ENCODE results near the gene HOXD11.

HOXD11 gene

DNA sequence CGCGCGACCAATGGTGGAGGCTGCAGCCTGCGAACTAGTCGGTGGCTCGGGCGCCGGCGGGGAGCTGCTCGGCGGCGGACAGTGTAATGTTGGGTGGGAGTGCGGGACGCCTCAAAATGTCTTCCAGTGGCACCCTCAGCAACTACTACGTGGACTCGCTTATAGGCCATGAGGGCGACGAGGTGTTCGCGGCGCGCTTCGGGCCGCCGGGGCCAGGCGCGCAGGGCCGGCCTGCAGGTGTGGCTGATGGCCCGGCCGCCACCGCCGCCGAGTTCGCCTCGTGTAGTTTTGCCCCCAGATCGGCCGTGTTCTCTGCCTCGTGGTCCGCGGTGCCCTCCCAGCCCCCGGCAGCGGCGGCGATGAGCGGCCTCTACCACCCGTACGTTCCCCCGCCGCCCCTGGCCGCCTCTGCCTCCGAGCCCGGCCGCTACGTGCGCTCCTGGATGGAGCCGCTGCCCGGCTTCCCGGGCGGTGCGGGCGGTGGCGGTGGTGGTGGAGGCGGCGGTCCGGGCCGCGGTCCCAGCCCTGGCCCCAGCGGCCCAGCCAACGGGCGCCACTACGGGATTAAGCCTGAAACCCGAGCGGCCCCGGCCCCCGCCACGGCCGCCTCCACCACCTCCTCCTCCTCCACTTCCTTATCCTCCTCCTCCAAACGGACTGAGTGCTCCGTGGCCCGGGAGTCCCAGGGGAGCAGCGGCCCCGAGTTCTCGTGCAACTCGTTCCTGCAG lies 15.8 kb downstream of the HOXD11 start, which contains the start of gene HOXD9:
TSS of gene HOXD9 (plus strand) at position 37 of the 728 bp plus-strand sequence. CDS start at position 87, 50 bp downstream.
- no peak for DNase-seq

DNA sequence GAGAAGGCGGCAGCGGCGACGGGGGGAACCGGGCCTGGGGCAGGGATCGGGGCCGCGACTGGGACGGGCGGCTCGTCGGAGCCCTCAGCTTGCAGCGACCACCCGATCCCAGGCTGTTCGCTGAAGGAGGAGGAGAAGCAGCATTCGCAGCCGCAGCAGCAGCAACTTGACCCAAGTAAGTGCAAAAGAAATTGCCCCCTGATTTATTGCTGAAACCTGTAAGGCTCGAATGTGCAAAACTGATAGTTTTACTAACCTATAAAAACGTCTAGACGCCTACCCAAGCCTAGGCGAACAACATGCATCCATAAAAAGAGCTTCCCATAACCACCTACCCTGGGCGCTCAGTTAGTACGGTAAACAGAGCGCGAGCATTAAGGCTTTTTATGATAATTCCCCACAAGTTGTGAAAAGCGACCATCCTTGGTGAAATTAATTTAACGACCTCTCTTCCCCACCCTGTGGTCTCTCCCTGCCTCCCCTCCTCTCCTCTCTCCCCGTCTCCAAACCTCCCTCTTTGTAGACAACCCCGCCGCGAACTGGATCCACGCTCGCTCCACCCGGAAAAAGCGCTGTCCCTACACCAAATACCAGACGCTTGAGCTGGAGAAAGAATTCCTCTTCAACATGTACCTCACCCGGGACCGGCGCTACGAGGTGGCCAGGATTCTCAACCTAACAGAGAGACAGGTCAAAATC lies 16.5 kb downstream of the HOXD11 start:
- DNase-seq: no peak

DNA sequence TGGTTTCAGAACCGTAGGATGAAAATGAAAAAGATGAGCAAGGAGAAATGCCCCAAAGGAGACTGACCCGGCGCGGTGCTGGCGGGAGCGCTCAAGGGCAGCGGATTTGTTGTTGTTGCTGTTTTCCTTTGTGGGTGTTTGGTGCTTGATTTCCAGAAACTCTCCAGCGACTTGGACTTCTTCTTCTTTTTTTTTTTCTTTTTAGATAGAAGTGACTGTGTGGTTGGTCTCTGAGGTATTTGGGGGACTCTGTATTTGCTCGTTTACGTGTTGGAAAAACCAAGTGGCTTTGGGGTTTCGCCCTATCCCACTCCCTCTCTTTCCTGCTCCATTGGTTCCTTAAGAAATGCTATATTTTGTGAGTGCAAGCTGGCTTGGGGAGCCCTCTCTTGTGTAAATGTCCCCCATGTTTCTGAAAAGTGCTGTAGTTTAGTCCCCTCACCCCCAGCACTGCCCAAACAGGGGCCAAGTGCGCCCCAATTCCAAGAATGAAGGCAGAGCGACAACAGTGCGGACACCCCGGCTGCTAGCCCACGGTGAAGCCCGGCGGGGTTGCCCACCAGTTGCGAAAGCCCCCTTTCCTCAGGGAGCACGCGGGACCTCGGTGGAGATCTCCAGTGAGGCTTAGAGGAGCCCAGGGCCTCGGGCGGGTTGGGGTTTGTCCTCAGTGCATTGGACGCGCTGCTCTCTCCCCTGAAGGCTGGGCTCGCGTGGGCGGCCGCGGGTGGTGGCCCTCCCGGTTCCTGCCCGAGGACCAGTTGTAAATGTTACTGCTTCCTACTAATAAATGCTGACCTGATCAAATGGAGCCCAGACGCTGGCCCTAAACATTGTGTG lies 17.2 kb downstream of the HOXD11 start:
- no peak for DNase-seq

- no peak for DNase-seq
Measured at GRCh38 chr2:176124947-176125771, 18.1 kb downstream of the HOXD11 start.

DNA sequence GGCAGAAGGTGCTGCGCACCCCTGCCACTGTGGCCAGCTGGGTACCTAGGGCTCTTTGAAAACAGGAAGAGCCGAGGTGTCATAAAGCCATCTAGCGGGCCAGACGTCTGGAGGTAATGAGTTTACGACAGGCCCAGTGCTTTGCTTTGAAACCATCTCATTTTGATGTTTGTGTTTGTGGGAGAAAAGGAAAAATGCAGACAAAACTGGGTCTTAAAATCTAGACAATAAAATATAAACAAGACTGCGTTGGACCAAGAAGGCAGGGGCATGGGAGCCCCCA lies 18.6 kb downstream of the HOXD11 start:
- no peak for DNase-seq

DNA sequence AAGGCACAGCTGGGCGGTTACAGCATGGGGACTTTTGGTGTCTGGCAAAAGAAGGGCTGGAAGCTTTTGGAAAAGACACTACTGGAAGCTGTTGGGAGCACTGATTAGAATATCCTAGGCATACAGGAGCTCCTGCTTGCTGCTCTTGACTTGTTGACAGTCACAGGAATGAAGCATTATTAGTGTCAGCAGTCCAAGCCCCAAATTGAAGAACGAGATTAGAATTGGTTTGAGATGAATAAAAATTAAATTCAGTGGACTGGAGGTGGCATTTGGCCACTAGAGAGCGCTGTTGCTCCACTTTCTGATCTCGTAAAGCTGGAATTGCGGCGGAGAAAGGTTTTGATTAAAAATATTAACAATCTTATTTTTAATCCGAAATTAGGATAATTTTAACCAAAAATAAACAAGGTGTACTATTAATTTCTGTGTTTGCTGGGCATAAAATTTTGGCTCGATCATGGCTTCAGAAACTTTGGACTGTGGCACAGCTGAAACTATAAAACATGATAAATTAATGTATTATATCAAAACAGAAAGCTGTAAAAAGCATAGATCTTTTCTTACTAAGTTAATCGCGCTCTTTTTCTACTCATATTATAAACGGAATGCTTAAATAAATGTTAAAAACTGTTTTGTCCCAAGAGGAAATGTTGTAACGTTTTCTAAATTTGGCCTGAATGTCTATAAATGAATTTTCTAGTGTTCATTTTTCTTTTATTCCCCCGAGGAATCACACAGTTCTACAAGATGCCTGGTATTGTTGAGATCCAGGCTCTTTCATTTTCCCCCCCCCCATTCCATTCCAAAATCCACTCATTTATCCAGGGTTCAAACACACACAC lies 20.1 kb downstream of the HOXD11 start:
- peak; percentile 75 for DNase-seq

DNA sequence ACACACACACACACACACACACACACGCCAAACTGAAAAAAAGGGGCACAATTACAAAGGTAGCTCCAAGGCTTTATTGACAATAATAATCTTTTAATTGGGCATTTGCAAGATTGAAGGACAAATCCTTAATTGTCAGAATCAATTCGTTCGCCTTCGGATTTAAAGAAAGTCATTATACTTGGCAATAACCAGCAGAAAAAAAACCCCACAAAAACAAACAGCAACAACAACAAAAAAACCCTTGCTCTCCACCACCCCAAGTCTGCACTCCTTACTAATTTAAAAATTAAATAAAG lies 20.6 kb downstream of the HOXD11 start:
- no peak for DNase-seq

DNA sequence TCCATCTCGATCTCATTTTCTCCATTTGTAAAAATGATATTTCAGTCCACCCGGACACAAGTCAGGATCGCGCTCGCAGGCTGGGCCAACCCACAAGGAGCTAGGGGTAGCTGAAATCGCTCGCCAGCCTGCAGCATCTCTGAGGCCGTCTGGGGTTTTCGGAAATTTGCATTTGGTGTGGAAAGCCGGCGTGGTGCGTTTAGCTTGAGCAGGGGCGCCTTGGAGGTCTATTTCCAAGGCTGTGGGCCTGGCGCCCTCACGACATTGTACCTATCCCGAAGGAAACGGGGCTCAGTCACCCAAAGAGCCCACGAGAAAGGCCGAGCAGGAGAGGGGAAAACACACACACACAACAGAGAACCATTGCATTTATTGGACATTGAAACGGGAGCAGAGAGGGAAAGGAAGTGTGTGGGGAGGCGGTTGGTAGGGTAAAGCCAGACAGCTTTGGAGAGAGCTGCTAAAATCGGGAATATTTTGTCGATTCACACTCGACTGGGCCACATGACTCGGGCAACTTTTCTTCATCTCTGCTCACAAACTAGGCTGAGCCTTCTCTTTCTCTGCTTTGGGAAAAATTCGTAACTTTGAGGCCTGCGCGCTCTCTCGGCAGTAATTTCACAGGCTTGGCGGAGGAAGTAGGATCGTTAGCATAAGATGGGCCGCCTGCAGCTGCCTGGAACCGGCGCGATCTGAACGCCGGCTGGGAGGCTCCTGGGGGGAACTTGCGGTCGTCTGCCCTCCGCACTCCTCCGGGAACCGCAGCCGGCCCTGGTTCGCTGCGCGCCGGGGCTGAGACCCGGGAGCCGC lies 21.3 kb downstream of the HOXD11 start:
- DNase-seq: peak; percentile 63

DNA sequence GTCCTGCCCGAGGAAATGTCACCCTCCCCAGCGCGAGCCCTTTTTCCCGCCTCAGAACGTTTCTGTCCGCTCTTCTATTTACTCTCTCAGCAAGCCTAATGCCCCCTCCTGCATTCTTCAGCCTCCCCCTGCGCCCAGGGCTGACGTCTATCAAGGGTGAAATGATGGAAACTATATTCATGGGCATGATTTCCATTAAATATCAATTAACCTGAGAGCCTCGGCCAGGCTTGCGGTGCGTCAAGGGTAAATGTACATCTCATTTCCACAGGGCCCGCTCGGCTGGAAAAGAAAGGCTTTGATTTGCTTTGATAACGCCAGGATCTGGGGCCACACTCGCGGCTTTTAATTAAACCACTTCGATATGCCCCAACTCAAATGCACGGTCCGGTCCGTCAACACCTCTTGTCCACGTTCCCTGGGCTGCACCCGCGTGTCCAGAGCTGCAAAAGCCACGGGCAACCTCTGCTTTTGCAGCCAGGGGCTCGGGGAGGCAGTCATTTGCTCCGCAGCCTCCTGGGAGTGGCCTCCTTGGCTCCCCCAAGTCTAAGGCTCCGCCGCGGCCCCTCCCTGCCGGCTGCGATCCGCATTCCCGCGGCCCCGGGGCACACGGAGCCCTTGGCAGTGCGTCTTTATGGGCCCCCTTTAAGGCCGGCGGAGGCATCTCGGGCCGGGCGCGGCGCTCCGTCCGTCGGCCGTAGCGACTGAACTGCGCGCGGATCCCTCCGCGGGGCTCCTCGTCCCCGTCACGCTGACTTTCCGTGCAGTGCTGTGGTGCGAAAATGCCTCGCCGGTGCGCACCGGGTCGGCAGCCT lies 22.1 kb downstream of the HOXD11 start, which contains the start of gene HOXD8:
TSS of gene HOXD8 (plus strand) at position 724 of the 815 bp plus-strand sequence. CDS start 662 bp downstream, outside the sequence.
- DNase-seq: peak; percentile 95

DNA sequence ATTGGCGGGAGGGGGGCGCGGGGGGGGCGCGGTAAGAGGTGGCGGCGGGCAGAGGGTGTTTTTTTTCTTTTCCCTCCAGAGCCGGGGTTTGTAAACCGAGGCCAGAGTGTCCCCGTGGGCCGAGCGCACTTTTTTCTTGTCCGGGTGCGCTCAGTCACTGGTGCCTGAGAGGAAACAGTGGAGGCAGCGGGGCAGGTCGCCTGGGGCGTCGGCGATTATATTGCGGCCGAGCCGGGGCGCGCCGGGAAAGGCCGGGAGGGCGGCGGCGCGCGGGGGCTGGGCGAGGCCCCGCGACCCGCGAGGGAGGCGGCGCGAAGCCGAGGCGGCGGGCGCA lies 22.7 kb downstream of the HOXD11 start:
- no peak for DNase-seq

DNA sequence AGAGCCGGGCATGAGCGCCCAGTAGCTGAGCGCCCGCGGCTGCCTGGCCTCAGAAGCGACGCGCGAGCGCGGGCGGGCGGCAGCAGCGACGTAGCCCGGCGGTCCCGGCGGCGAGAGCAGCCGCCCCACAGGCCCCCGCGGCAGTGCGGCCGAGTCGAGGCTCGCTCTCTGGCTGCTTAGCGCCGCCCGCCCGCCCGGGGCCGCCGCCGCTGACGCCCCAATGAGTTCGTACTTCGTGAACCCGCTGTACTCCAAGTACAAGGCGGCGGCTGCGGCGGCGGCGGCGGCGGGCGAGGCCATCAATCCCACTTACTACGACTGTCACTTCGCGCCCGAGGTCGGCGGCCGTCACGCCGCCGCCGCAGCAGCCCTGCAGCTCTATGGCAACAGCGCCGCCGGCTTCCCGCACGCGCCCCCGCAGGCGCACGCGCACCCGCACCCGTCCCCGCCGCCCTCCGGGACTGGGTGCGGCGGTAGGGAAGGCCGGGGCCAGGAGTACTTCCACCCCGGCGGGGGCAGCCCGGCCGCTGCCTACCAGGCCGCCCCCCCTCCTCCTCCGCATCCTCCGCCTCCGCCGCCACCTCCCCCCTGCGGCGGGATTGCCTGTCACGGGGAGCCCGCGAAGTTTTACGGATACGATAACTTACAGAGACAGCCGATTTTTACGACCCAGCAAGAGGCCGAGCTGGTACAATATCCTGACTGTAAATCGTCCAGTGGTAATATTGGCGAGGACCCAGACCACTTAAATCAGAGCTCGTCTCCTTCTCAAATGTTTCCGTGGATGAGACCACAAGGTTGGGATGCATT lies 23.3 kb downstream of the HOXD11 start:
- peak; percentile 98 for DNase-seq

DNA sequence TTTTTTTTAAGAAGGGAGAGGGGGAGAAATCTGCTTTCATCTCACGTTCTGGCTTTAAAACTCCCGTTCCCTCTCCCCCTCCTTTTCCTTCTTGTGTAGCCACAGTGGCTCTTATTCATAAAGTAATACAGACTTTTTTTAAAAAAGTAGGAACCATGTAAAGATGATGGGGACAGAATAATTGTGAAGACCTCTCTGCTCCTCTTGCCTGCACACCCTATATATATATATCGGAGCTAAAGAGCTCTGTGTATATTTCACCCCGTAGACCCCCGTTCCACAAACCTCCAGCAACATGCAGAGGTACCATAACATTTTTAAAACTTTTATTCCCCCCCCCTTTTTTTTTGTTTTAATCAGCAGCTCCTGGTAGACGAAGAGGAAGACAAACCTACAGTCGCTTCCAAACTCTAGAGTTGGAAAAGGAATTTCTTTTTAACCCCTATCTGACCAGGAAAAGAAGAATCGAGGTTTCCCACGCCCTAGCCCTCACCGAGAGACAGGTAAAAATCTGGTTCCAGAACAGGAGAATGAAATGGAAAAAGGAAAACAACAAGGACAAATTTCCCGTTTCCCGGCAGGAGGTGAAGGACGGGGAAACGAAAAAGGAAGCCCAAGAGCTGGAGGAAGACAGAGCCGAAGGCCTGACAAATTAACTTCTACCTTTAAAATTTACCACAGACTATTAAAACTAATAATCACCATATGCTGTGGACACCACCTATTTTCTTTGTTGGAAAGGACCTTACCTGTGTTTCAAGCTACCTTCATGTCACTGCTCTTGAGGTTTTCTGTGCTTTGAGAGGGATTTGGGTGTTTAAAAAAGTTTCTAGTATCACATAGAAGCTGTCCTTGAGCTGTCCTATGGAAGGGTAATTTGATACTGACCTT lies 24.1 kb downstream of the HOXD11 start:
- DNase-seq: no peak

DNA sequence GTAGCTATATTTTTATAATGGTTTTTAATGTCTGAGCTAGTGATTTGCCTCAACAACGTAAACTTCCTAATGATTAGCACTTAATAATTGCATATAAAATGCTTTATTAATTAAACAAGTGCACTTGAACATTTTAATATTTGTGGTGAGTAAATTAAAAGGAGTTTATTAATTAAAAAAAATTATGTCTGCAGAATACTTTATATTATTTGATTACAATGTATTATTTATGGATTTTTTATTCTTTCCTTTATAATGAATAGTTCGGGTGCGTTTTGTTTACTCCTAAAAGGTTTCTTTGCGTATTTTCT lies 24.7 kb downstream of the HOXD11 start:
- DNase-seq: no peak

DNA sequence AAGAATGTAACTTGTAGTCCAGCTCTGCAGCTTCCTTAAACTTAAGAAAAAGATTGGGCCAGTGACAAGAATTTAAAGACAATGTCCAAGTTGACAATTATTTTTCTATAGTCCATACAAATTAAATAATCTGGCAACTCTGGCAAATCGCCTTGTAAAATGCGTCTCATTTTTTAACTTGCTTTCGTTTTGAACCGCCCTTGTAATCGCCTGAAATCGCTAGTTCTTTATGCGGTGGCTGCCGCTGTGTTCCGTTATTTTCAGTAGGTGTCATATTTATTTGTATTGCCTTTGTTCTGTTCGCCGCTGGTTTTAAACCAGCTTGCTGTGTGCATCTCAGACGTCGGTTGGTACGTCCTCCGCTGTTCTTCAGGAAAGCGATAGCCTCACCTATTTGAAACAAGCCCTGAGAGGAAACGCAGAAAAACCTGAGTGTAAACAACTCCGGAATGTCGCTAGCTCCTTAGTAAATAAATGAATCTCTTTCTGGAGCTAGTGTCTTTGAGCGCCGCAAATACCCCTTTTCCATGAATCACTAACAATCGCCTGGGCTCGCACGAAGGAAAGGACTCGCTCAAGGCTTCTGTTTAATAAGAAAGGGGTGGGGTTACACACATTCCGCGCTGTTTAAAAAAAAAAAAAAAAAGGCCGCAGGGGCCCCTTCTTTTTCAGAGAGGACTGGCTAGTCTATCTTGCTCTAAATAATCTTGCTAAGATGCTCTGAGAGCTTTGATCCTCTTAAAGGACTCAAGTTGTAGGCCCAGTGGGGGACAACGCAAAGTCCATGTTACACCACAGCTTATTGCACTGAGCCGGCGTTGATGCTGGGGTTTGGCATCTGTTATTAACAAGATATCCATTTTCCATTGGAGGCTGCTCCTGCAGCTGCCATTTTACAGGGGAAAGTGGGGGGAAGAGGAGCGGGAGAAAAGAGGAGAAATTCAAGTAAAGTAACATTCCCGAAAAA lies 25.4 kb downstream of the HOXD11 start:
- DNase-seq: peak; percentile 82

DNA sequence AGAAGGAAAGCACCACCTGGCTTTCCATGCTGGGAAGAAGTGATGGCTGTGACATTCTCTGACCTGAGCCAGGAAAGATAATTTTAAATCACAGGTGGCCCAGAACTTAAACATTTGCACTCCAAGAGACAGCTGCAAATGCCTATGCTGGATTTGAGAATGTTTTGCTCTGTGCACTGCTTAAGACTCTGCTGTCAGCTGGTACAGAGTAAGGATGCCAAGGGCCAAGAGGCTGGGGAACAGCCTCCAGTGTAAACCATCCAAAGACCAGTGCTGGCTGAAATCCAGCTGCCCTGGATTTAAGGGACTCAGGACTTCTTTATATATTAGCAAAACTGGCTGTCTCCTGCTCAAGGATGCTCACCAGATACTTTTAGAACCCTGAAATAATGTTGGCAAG lies 26.3 kb downstream of the HOXD11 start:
- no peak for DNase-seq

GRCh38 chr2:176134035-176134434 lies 27.0 kb downstream of the HOXD11 start:
- DNase-seq: no peak

- DNase-seq: peak; percentile 75
Measured at GRCh38 chr2:176135035-176135440, 28.0 kb downstream of the HOXD11 start.

Data from fibroblast of skin of right quadriceps (primary cell).